Measurements from ENCODE around the gene LSAMP.

The LSAMP gene

GRCh38 chr3:116033516-116033915 lies 411.8 kb downstream of the LSAMP start:
- no peaks in the 10 kb centered on the region for H3K36me3 ChIP-seq (ENCODE audit: control insufficient read depth in 1 of 2, insufficient read depth in 2 of 2, low read depth in 1 of 2, low read length in 2 of 2)
- H2BK12ac ChIP-seq (ENCODE audit: low read length in 2 of 2) = no peak overlapping the region
- H2BK120ac ChIP-seq (ENCODE audit: low read depth, low read length) = no peak overlapping the region
- H2BK5ac ChIP-seq (ENCODE audit: low read depth, low read length, poor library complexity, severe bottlenecking) = no peak overlapping the region
- H3K14ac ChIP-seq (ENCODE audit: low read length in 2 of 2) = peak overlapping the region in 1 of 2 experiments; percentile 15
- 94% methylated on average over 10 of the region's 10 CpGs for WGBS
- no peak overlapping the region for H3K4me2 ChIP-seq (ENCODE audit: low read length, poor library complexity, severe bottlenecking)
- H2AK5ac ChIP-seq (ENCODE audit: low read length, severe bottlenecking) = no peak overlapping the region
- H2AFZ ChIP-seq (ENCODE audit: low read depth, low read length) = no peak overlapping the region
- H3K18ac ChIP-seq (ENCODE audit: low read depth in 1 of 2, low read length in 2 of 2) = no peak overlapping the region
- no peak overlapping the region for H3K4ac ChIP-seq (ENCODE audit: low read depth in 1 of 2, low read length in 2 of 2)
- DNase-seq = no peak
- H3K27me3 ChIP-seq (ENCODE audit: control insufficient read depth in 1 of 2, insufficient read depth in 1 of 2, low read length in 2 of 2) = no peaks in the 10 kb centered on the region
- H2BK15ac ChIP-seq (ENCODE audit: low read depth, poor library complexity, severe bottlenecking) = no peak overlapping the region
- no peaks in the 10 kb centered on the region for H3K9me3 ChIP-seq (ENCODE audit: control insufficient read depth, low read length)
- H4K8ac ChIP-seq (ENCODE audit: low read length) = no peak overlapping the region
- H3K4me3 ChIP-seq (ENCODE audit: insufficient read depth in 1 of 2, low read depth in 1 of 2, low read length in 2 of 2) = no peak overlapping the region
- H3K23ac ChIP-seq (ENCODE audit: low read length in 2 of 2) = no peak overlapping the region
- no peaks in the 10 kb centered on the region for H3K4me1 ChIP-seq (ENCODE audit: control insufficient read depth, insufficient read depth, low read depth, low read length)
- H3K79me1 ChIP-seq (replicated peaks; ENCODE audit: low read length, poor library complexity, severe bottlenecking) = peaks cover 4% of the 10 kb centered on the region
- H4K91ac ChIP-seq (ENCODE audit: low read length) = no peak overlapping the region
- no peak overlapping the region for H3K27ac ChIP-seq (ENCODE audit: low read length, poor library complexity, severe bottlenecking)
- no peak overlapping the region for H3K9ac ChIP-seq (ENCODE audit: low read length)

GRCh38 chr3:116032176-116032575 lies 413.1 kb downstream of the LSAMP start:
- Histone ChIP-seq H3K9me3 (ENCODE audit: control insufficient read depth, low read length) (no peaks in the 10 kb centered on the region), H3K79me1 (replicated peaks; ENCODE audit: low read length, poor library complexity, severe bottlenecking) (peaks cover 6% of the 10 kb centered on the region), H3K23ac (ENCODE audit: low read length in 2 of 2) (no peak overlapping the region), H3K27ac (ENCODE audit: low read length, poor library complexity, severe bottlenecking) (no peak overlapping the region), H3K4ac (ENCODE audit: low read depth in 1 of 2, low read length in 2 of 2) (no peak overlapping the region), H2AFZ (ENCODE audit: low read depth, low read length) (no peak overlapping the region), H2BK12ac (ENCODE audit: low read length in 2 of 2) (no peak overlapping the region), H4K8ac (ENCODE audit: low read length) (no peak overlapping the region), H3K9ac (ENCODE audit: low read length) (no peak overlapping the region), H2BK120ac (ENCODE audit: low read depth, low read length) (no peak overlapping the region), H3K14ac (ENCODE audit: low read length in 2 of 2) (no peak overlapping the region), H3K18ac (ENCODE audit: low read depth in 1 of 2, low read length in 2 of 2) (no peak overlapping the region), H2BK15ac (ENCODE audit: low read depth, poor library complexity, severe bottlenecking) (no peak overlapping the region), H4K91ac (ENCODE audit: low read length) (no peak overlapping the region), H2AK5ac (ENCODE audit: low read length, severe bottlenecking) (no peak overlapping the region), H3K27me3 (ENCODE audit: control insufficient read depth in 1 of 2, insufficient read depth in 1 of 2, low read length in 2 of 2) (no peaks in the 10 kb centered on the region), H3K4me3 (ENCODE audit: insufficient read depth in 1 of 2, low read depth in 1 of 2, low read length in 2 of 2) (no peak overlapping the region), H3K4me1 (ENCODE audit: control insufficient read depth, insufficient read depth, low read depth, low read length) (no peaks in the 10 kb centered on the region), H3K36me3 (ENCODE audit: control insufficient read depth in 1 of 2, insufficient read depth in 2 of 2, low read depth in 1 of 2, low read length in 2 of 2) (no peaks in the 10 kb centered on the region), H2BK5ac (ENCODE audit: low read depth, low read length, poor library complexity, severe bottlenecking) (no peak overlapping the region), H3K4me2 (ENCODE audit: low read length, poor library complexity, severe bottlenecking) (no peak overlapping the region)
- 83% methylated on average over 1 of the region's 1 CpG for WGBS
- DNase-seq = no peak

- Histone ChIP-seq H3K4me2 (ENCODE audit: low read length, poor library complexity, severe bottlenecking) (no peak overlapping the region), H3K4me3 (ENCODE audit: insufficient read depth in 1 of 2, low read depth in 1 of 2, low read length in 2 of 2) (no peak overlapping the region), H3K9ac (ENCODE audit: low read length) (no peak overlapping the region), H4K91ac (ENCODE audit: low read length) (no peak overlapping the region), H3K18ac (ENCODE audit: low read depth in 1 of 2, low read length in 2 of 2) (no peak overlapping the region), H3K14ac (ENCODE audit: low read length in 2 of 2) (no peak overlapping the region), H3K4ac (ENCODE audit: low read depth in 1 of 2, low read length in 2 of 2) (no peak overlapping the region), H3K4me1 (ENCODE audit: control insufficient read depth, insufficient read depth, low read depth, low read length) (no peaks in the 10 kb centered on the region), H3K27ac (ENCODE audit: low read length, poor library complexity, severe bottlenecking) (no peak overlapping the region), H2AFZ (ENCODE audit: low read depth, low read length) (no peak overlapping the region), H3K79me1 (replicated peaks; ENCODE audit: low read length, poor library complexity, severe bottlenecking) (peaks cover 8% of the 10 kb centered on the region), H2BK12ac (ENCODE audit: low read length in 2 of 2) (no peak overlapping the region), H2BK15ac (ENCODE audit: low read depth, poor library complexity, severe bottlenecking) (no peak overlapping the region), H4K8ac (ENCODE audit: low read length) (no peak overlapping the region), H3K9me3 (ENCODE audit: control insufficient read depth, low read length) (no peaks in the 10 kb centered on the region), H2BK120ac (ENCODE audit: low read depth, low read length) (no peak overlapping the region), H3K36me3 (ENCODE audit: control insufficient read depth in 1 of 2, insufficient read depth in 2 of 2, low read depth in 1 of 2, low read length in 2 of 2) (no peaks in the 10 kb centered on the region), H2AK5ac (ENCODE audit: low read length, severe bottlenecking) (no peak overlapping the region), H3K23ac (ENCODE audit: low read length in 2 of 2) (no peak overlapping the region), H2BK5ac (ENCODE audit: low read depth, low read length, poor library complexity, severe bottlenecking) (no peak overlapping the region), H3K27me3 (ENCODE audit: control insufficient read depth in 1 of 2, insufficient read depth in 1 of 2, low read length in 2 of 2) (no peaks in the 10 kb centered on the region)
- 67% methylated on average over 4 of the region's 5 CpGs for WGBS
- no peak for DNase-seq
Measured at GRCh38 chr3:116030131-116030850, 415.0 kb downstream of the LSAMP start.

GRCh38 chr3:116029266-116029665 lies 416.0 kb downstream of the LSAMP start:
- Histone ChIP-seq H3K4me3 (ENCODE audit: insufficient read depth in 1 of 2, low read depth in 1 of 2, low read length in 2 of 2) (no peak overlapping the region), H3K18ac (ENCODE audit: low read depth in 1 of 2, low read length in 2 of 2) (no peak overlapping the region), H3K14ac (ENCODE audit: low read length in 2 of 2) (no peak overlapping the region), H4K8ac (ENCODE audit: low read length) (no peak overlapping the region), H3K27ac (ENCODE audit: low read length, poor library complexity, severe bottlenecking) (no peak overlapping the region), H2BK120ac (ENCODE audit: low read depth, low read length) (no peak overlapping the region), H2BK15ac (ENCODE audit: low read depth, poor library complexity, severe bottlenecking) (no peak overlapping the region), H3K9ac (ENCODE audit: low read length) (no peak overlapping the region), H3K36me3 (ENCODE audit: control insufficient read depth in 1 of 2, insufficient read depth in 2 of 2, low read depth in 1 of 2, low read length in 2 of 2) (no peaks in the 10 kb centered on the region), H2BK5ac (ENCODE audit: low read depth, low read length, poor library complexity, severe bottlenecking) (no peak overlapping the region), H3K79me1 (replicated peaks; ENCODE audit: low read length, poor library complexity, severe bottlenecking) (peaks cover 8% of the 10 kb centered on the region), H2AFZ (ENCODE audit: low read depth, low read length) (no peak overlapping the region), H2BK12ac (ENCODE audit: low read length in 2 of 2) (no peak overlapping the region), H2AK5ac (ENCODE audit: low read length, severe bottlenecking) (no peak overlapping the region), H3K23ac (ENCODE audit: low read length in 2 of 2) (no peak overlapping the region), H3K4me2 (ENCODE audit: low read length, poor library complexity, severe bottlenecking) (no peak overlapping the region), H3K4me1 (ENCODE audit: control insufficient read depth, insufficient read depth, low read depth, low read length) (no peaks in the 10 kb centered on the region), H4K91ac (ENCODE audit: low read length) (no peak overlapping the region), H3K27me3 (ENCODE audit: control insufficient read depth in 1 of 2, insufficient read depth in 1 of 2, low read length in 2 of 2) (no peaks in the 10 kb centered on the region), H3K4ac (ENCODE audit: low read depth in 1 of 2, low read length in 2 of 2) (no peak overlapping the region), H3K9me3 (ENCODE audit: control insufficient read depth, low read length) (no peaks in the 10 kb centered on the region)
- no peak for DNase-seq
- WGBS = 100% methylated on average over 1 of the region's 2 CpGs

Measured in mesenchymal stem cell (in vitro differentiated cells and primary cell).